HEK293 (cell line): ENCODE measurements around the gene HSPB6.

Source experiments
- GLI2 ChIP-seq: fragments of 450-650 bp; formaldehyde crosslinking; IDR thresholded peaks from 2 replicates; pipeline ENCODE4; 2017; ENCODE audit warnings: missing biosample characterization, missing genetic modification characterization, low read depth, borderline replicate concordance
- KLF7 ChIP-seq: fragments of 450-650 bp; formaldehyde crosslinking; IDR thresholded peaks from 2 replicates; pipeline ENCODE4 v1.5.1; 2016; ENCODE audit warnings: missing biosample characterization, missing genetic modification characterization, borderline replicate concordance
- KLF8 ChIP-seq: fragments of 450-650 bp; formaldehyde crosslinking; IDR thresholded peaks from 2 replicates; pipeline ENCODE4 v1.5.1; 2016; ENCODE audit warnings: missing biosample characterization, missing genetic modification characterization
- MEIS1 ChIP-seq: sonication (generic); formaldehyde crosslinking; IDR thresholded peaks from 2 replicates; pipeline ENCODE4 v1.8.1; 2022; ENCODE audit warnings: missing genetic modification reagents, mild to moderate bottlenecking, borderline replicate concordance
- SP7 ChIP-seq: fragments of 450-650 bp; formaldehyde crosslinking; IDR thresholded peaks from 2 replicates; pipeline ENCODE4 v1.5.1; 2016; ENCODE audit warnings: missing biosample characterization, missing genetic modification characterization
- ZFP3 ChIP-seq: fragments of 450-650 bp; formaldehyde crosslinking; IDR thresholded peaks from 2 replicates; pipeline ENCODE4 v1.5.1; 2016; ENCODE audit warnings: low read depth, missing biosample characterization, missing genetic modification characterization
- ZIC2 ChIP-seq: fragments of 450-650 bp; formaldehyde crosslinking; IDR thresholded peaks from 2 replicates; pipeline ENCODE4 v1.5.1; 2016; ENCODE audit warnings: missing biosample characterization, missing genetic modification characterization
- ZNF184 ChIP-seq: fragments of 450-650 bp; IDR thresholded peaks from 2 replicates; pipeline ENCODE4 v1.5.1; 2018; ENCODE audit warnings: missing biosample characterization, mild to moderate bottlenecking, missing genetic modification characterization
- ZNF324 ChIP-seq: fragments of 450-650 bp; formaldehyde crosslinking; IDR thresholded peaks from 2 replicates; pipeline ENCODE4 v1.5.1; 2016; ENCODE audit warnings: missing biosample characterization, missing genetic modification characterization
- ZNF391 ChIP-seq: fragments of 450-650 bp; formaldehyde crosslinking; IDR thresholded peaks from 2 replicates; pipeline ENCODE4 v1.5.1; 2016; ENCODE audit warnings: low read depth, missing biosample characterization, missing genetic modification characterization, borderline replicate concordance
- ZNF514 ChIP-seq: fragments of 450-650 bp; formaldehyde crosslinking; IDR thresholded peaks from 2 replicates; pipeline ENCODE4 v1.5.1; 2016; ENCODE audit warnings: missing biosample characterization, missing genetic modification characterization
- ZNF530 ChIP-seq: fragments of 450-650 bp; formaldehyde crosslinking; IDR thresholded peaks from 2 replicates; pipeline ENCODE4 v1.5.1; 2016; ENCODE audit warnings: low read depth, missing biosample characterization, missing genetic modification characterization
- ZNF596 ChIP-seq: fragments of 450-650 bp; IDR thresholded peaks from 2 replicates; pipeline ENCODE4 v1.5.0; 2018; ENCODE audit warnings: missing biosample characterization, mild to moderate bottlenecking, missing genetic modification characterization, moderate library complexity
- ZNF624 ChIP-seq: fragments of 450-650 bp; formaldehyde crosslinking; IDR thresholded peaks from 2 replicates; pipeline ENCODE4 v1.5.1; 2017; ENCODE audit warnings: missing biosample characterization, missing genetic modification characterization
- ZNF629 ChIP-seq: fragments of 450-650 bp; formaldehyde crosslinking; IDR thresholded peaks from 2 replicates; pipeline ENCODE4 v1.5.1; 2017; ENCODE audit warnings: missing biosample characterization, missing genetic modification characterization
- ZNF660 ChIP-seq: fragments of 450-650 bp; IDR thresholded peaks from 2 replicates; pipeline ENCODE4 v1.5.1; 2018; ENCODE audit warnings: missing biosample characterization, mild to moderate bottlenecking, missing genetic modification characterization
- ZNF830 ChIP-seq: fragments of 450-650 bp; IDR thresholded peaks from 2 replicates; pipeline ENCODE4 v1.5.0; 2018; ENCODE audit warnings: missing biosample characterization, missing genetic modification characterization, low read depth, mild to moderate bottlenecking, moderate library complexity
- ZNF843 ChIP-seq: fragments of 450-650 bp; formaldehyde crosslinking; IDR thresholded peaks from 2 replicates; pipeline ENCODE4 v1.5.1; 2016; ENCODE audit warnings: missing biosample characterization, missing genetic modification characterization
- ZSCAN16 ChIP-seq: fragments of 450-650 bp; formaldehyde crosslinking; IDR thresholded peaks from 2 replicates; pipeline ENCODE4 v1.5.1; 2016; ENCODE audit warnings: missing biosample characterization, missing genetic modification characterization
- ZSCAN23 ChIP-seq: fragments of 450-650 bp; formaldehyde crosslinking; IDR thresholded peaks from 2 replicates; pipeline ENCODE4 v1.5.1; 2016; ENCODE audit warnings: missing biosample characterization, missing genetic modification characterization
- TF ChIP-seq, protein P1 (sequence below): fragments of 450-650 bp; formaldehyde crosslinking; IDR thresholded peaks from 2 replicates; pipeline ENCODE4 v1.5.1; 2016; ENCODE audit warnings: missing biosample characterization, missing genetic modification characterization, borderline replicate concordance
- TF ChIP-seq, protein P2 (sequence below): fragments of 450-650 bp; IDR thresholded peaks from 2 replicates; pipeline ENCODE4 v1.5.1; 2018; ENCODE audit warnings: missing biosample characterization, missing genetic modification characterization
- TF ChIP-seq, protein P3 (sequence below): IDR thresholded peaks from 2 replicates; pipeline ENCODE4 v1.6.1; 2011; ENCODE audit warnings: mild to moderate bottlenecking, low read depth, low read length, borderline replicate concordance
- TF ChIP-seq, protein P4 (sequence below): fragments of 450-650 bp; formaldehyde crosslinking; IDR thresholded peaks from 2 replicates; pipeline ENCODE4 v1.5.1; 2016; ENCODE audit warnings: missing biosample characterization, missing genetic modification characterization
- TF ChIP-seq, protein P5 (sequence below): fragments of 450-650 bp; formaldehyde crosslinking; IDR thresholded peaks from 2 replicates; pipeline ENCODE4; 2016; ENCODE audit warnings: missing biosample characterization, missing genetic modification characterization
- TF ChIP-seq, protein P6 (sequence below): fragments of 450-650 bp; formaldehyde crosslinking; IDR thresholded peaks from 2 replicates; pipeline ENCODE4 v1.5.1; 2016; ENCODE audit warnings: missing biosample characterization, missing genetic modification characterization

The HSPB6 gene

DNA sequence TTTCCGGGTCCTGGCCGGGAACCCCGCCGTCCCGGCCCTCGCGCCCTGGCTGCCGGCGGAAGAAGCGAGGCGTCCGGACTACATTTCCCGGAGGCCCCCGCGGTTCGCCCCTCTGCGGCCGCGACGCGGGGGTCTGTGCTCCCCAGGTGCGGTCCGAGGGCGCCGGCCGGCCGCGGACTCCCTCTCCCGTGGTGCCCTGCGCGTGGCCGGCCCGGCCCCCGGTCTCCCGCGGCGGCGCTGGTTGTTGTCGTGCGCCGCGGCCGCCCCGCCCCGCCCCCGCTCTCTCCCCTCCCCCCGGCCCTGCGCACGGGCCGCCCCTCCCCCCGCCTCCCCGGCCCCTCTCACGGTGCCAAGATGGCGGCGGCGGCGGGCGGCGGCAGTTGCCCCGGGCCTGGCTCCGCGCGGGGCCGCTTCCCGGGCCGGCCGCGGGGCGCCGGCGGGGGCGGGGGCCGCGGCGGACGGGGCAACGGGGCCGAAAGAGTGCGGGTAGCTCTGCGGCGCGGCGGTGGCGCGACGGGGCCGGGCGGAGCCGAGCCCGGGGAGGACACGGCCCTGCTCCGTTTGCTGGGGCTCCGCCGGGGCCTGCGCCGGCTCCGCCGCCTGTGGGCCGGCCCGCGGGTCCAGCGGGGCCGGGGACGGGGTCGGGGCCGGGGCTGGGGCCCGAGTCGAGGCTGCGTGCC lies 39.0 kb downstream of the HSPB6 start, which contains the start of gene KMT2B (continued):
- TF ChIP-seq ZNF530 (tag by site-specific recombination), result no peak
- no peak for TF ChIP-seq ZSCAN23 (tag by site-specific recombination)
- no peak for TF ChIP-seq KLF7 (tag by site-specific recombination)
- no peak for TF ChIP-seq ZNF514 (tag by site-specific recombination)
- TF ChIP-seq ZNF629 (tag by site-specific recombination), result no peak
- no peak for TF ChIP-seq ZNF843 (tag by site-specific recombination)
- TF ChIP-seq, protein P1, sequence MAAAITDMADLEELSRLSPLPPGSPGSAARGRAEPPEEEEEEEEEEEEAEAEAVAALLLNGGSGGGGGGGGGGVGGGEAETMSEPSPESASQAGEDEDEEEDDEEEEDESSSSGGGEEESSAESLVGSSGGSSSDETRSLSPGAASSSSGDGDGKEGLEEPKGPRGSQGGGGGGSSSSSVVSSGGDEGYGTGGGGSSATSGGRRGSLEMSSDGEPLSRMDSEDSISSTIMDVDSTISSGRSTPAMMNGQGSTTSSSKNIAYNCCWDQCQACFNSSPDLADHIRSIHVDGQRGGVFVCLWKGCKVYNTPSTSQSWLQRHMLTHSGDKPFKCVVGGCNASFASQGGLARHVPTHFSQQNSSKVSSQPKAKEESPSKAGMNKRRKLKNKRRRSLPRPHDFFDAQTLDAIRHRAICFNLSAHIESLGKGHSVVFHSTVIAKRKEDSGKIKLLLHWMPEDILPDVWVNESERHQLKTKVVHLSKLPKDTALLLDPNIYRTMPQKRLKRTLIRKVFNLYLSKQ (tag by site-specific recombination), result no peak
- TF ChIP-seq, protein P2, sequence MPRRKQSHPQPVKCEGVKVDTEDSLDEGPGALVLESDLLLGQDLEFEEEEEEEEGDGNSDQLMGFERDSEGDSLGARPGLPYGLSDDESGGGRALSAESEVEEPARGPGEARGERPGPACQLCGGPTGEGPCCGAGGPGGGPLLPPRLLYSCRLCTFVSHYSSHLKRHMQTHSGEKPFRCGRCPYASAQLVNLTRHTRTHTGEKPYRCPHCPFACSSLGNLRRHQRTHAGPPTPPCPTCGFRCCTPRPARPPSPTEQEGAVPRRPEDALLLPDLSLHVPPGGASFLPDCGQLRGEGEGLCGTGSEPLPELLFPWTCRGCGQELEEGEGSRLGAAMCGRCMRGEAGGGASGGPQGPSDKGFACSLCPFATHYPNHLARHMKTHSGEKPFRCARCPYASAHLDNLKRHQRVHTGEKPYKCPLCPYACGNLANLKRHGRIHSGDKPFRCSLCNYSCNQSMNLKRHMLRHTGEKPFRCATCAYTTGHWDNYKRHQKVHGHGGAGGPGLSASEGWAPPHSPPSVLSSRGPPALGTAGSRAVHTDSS (tag by site-specific recombination), result no peak
- no peak for TF ChIP-seq ZNF624
- TF ChIP-seq ZFP3, result no peak
- peak; percentile 76 for TF ChIP-seq ZIC2 (tag by site-specific recombination)
- TF ChIP-seq ZNF324 (tag by site-specific recombination), result no peak
- no peak for TF ChIP-seq ZNF184 (tag by site-specific recombination)
- no peak for TF ChIP-seq MEIS1
- no peak; the same call in none of the 2 replicates for TF ChIP-seq ZNF660 (tag by site-specific recombination)
- TF ChIP-seq ZNF830 (tag by site-specific recombination), result no peak
- TF ChIP-seq, protein P3, sequence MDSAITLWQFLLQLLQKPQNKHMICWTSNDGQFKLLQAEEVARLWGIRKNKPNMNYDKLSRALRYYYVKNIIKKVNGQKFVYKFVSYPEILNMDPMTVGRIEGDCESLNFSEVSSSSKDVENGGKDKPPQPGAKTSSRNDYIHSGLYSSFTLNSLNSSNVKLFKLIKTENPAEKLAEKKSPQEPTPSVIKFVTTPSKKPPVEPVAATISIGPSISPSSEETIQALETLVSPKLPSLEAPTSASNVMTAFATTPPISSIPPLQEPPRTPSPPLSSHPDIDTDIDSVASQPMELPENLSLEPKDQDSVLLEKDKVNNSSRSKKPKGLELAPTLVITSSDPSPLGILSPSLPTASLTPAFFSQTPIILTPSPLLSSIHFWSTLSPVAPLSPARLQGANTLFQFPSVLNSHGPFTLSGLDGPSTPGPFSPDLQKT, result 0 out of 2 replicates have a peak, but pooled peaks have one; percentile 49
- no peak for TF ChIP-seq SP7 (tag by site-specific recombination)
- TF ChIP-seq, protein P4, sequence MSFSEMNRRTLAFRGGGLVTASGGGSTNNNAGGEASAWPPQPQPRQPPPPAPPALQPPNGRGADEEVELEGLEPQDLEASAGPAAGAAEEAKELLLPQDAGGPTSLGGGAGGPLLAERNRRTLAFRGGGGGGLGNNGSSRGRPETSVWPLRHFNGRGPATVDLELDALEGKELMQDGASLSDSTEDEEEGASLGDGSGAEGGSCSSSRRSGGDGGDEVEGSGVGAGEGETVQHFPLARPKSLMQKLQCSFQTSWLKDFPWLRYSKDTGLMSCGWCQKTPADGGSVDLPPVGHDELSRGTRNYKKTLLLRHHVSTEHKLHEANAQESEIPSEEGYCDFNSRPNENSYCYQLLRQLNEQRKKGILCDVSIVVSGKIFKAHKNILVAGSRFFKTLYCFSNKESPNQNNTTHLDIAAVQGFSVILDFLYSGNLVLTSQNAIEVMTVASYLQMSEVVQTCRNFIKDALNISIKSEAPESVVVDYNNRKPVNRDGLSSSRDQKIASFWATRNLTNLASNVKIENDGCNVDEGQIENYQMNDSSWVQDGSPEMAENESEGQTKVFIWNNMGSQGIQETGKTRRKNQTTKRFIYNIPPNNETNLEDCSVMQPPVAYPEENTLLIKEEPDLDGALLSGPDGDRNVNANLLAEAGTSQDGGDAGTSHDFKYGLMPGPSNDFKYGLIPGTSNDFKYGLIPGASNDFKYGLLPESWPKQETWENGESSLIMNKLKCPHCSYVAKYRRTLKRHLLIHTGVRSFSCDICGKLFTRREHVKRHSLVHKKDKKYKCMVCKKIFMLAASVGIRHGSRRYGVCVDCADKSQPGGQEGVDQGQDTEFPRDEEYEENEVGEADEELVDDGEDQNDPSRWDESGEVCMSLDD (tag by site-specific recombination), result peak; percentile 84; the same call in 1 of the 2 replicates
- TF ChIP-seq ZNF391, result no peak
- TF ChIP-seq GLI2, result no peak
- TF ChIP-seq ZNF596 (tag by site-specific recombination), result no peak
- TF ChIP-seq, protein P5, sequence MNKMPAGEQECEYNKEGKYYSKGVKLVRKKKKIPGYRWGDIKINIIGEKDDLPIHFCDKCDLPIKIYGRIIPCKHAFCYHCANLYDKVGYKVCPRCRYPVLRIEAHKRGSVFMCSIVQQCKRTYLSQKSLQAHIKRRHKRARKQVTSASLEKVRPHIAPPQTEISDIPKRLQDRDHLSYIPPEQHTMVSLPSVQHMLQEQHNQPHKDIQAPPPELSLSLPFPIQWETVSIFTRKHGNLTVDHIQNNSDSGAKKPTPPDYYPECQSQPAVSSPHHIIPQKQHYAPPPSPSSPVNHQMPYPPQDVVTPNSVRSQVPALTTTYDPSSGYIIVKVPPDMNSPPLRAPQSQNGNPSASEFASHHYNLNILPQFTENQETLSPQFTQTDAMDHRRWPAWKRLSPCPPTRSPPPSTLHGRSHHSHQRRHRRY, result no peak
- peak; percentile 70; the same call in 1 of the 2 replicates for TF ChIP-seq KLF8 (tag by site-specific recombination)
- TF ChIP-seq, protein P6, sequence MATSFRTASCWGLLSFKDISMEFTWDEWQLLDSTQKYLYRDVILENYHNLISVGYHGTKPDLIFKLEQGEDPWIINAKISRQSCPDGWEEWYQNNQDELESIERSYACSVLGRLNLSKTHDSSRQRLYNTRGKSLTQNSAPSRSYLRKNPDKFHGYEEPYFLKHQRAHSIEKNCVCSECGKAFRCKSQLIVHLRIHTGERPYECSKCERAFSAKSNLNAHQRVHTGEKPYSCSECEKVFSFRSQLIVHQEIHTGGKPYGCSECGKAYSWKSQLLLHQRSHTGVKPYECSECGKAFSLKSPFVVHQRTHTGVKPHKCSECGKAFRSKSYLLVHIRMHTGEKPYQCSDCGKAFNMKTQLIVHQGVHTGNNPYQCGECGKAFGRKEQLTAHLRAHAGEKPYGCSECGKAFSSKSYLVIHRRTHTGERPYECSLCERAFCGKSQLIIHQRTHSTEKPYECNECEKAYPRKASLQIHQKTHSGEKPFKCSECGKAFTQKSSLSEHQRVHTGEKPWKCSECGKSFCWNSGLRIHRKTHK (tag by site-specific recombination), result no peak
- no peak for TF ChIP-seq ZSCAN16 (tag by site-specific recombination)
